Osteocyte (in vitro differentiated cells): Measurements from ENCODE around the gene DNAH1. TPM values are rescaled to one million over a fixed set of nuclear protein-coding genes. Genes with fewer than 3 reads are reported as not detected.

Source experiments
- DNase-seq: peaks from one replicate; pipeline ENCODE4 v3.0.0; 2021; ENCODE audit warnings: mixed read lengths; ENCODE audit not compliant: unreplicated experiment; ENCODE audit errors: extremely low spot score
- H3K27ac Mint-ChIP-seq: one replicate; pipeline ENCODE4 v1.8.0; 2021; ENCODE audit warnings: mild to moderate bottlenecking, mixed read lengths; ENCODE audit not compliant: unreplicated experiment
- H3K27me3 Mint-ChIP-seq: one replicate; pipeline ENCODE4 v1.8.0; 2021; ENCODE audit warnings: mixed read lengths; ENCODE audit not compliant: unreplicated experiment
- H3K36me3 Mint-ChIP-seq: one replicate; pipeline ENCODE4 v1.8.0; 2021; ENCODE audit warnings: mixed read lengths; ENCODE audit not compliant: unreplicated experiment
- H3K4me1 Mint-ChIP-seq: one replicate; pipeline ENCODE4 v1.8.0; 2021; ENCODE audit warnings: mixed read lengths; ENCODE audit not compliant: unreplicated experiment
- H3K4me3 Mint-ChIP-seq: one replicate; pipeline ENCODE4 v1.8.0; 2021; ENCODE audit warnings: mild to moderate bottlenecking, moderate library complexity, mixed read lengths; ENCODE audit not compliant: unreplicated experiment
- H3K9me3 Mint-ChIP-seq: one replicate; pipeline ENCODE4 v1.8.0; 2021; ENCODE audit warnings: mixed read lengths; ENCODE audit not compliant: unreplicated experiment
- total RNA-seq: library from RNA; stranded (reverse); gene quantifications from 2 replicates; pipeline ENCODE4 v1.2.1, GENCODE V29; 2021
- TF ChIP-seq, protein P1 (sequence below): fragments of 200-600 bp; sonication (generic); IDR thresholded peaks from 2 replicates; pipeline ENCODE4 v1.5.0; 2021; ENCODE audit warnings: antibody characterized with exemption, mild to moderate bottlenecking, moderate library complexity

The DNAH1 gene
- total RNA-seq, 1 donor from 2014 or later, result 9.7 TPM

DNA sequence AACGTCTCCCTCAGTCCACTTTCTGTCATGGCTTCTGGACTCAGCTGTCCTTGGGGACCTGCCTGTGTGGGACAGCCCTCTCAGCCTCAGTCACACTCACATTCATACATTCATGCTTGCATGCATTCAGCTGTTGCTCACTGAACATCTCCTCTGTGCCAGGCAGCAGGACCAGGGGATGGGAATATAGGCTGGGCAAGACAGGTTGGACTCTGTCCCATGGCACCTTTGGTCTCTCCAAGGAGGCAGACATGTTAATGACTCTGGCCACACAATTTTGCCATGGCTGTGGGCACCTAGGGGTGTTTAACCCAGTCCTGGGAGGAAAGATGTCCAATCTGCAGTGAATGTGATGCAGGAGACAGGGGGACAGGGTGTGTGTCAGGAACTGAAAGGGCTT, 7.8 kb upstream of the DNAH1 start:
- Mint-ChIP-seq H3K27ac (no peak overlapping the region), H3K9me3 (no peaks in the 10 kb centered on the region), H3K4me1 (no peaks in the 10 kb centered on the region), H3K27me3 (no peaks in the 10 kb centered on the region), H3K36me3 (peaks cover 3% of the 10 kb centered on the region), H3K4me3 (no peak overlapping the region)
- TF ChIP-seq, protein P1, sequence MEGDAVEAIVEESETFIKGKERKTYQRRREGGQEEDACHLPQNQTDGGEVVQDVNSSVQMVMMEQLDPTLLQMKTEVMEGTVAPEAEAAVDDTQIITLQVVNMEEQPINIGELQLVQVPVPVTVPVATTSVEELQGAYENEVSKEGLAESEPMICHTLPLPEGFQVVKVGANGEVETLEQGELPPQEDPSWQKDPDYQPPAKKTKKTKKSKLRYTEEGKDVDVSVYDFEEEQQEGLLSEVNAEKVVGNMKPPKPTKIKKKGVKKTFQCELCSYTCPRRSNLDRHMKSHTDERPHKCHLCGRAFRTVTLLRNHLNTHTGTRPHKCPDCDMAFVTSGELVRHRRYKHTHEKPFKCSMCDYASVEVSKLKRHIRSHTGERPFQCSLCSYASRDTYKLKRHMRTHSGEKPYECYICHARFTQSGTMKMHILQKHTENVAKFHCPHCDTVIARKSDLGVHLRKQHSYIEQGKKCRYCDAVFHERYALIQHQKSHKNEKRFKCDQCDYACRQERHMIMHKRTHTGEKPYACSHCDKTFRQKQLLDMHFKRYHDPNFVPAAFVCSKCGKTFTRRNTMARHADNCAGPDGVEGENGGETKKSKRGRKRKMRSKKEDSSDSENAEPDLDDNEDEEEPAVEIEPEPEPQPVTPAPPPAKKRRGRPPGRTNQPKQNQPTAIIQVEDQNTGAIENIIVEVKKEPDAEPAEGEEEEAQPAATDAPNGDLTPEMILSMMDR, result no peak
- no peak for DNase-seq

DNA sequence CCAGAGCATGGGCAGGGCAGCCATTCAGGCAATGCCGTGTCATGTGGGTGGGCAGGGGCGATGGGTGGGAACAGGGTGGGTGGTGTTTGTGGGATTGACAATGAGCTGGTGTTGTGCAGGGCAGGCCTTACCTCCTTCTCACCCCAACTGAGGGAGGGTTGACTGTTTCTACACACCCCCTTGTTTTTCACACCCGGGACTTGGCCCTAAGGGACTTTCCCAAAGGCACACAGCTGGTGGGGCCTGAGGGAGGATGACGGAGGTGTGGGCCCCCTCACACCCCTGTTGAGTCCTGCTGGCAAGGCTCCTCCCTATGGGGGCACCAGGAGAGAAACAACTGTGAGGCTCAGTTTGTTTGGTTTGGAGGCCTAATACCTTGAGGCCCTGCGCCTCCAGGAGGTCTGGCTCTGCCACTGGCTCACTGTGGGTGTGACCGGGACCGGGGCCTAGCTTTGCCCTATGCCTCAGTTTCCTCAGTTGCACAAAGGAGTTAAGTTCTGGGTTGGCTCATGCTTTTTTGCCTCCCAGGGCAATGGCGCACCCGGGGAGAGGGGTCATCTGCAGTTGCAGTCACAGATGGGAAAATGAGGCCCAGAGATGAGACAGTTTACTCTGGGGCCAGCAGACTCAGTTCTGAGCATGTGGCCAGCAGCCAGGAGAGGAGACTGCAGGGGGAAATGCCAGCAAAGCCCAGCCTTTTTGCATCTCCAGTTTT, 5.1 kb upstream of the DNAH1 start:
- no peaks in the 10 kb centered on the region for H3K4me1 Mint-ChIP-seq
- peaks cover 3% of the 10 kb centered on the region for H3K36me3 Mint-ChIP-seq
- no peaks in the 10 kb centered on the region for H3K27me3 Mint-ChIP-seq
- no peak overlapping the region for H3K4me3 Mint-ChIP-seq
- DNase-seq, result no peak
- no peaks in the 10 kb centered on the region for H3K9me3 Mint-ChIP-seq
- no peak overlapping the region for H3K27ac Mint-ChIP-seq
- TF ChIP-seq, protein P1, result no peak

DNA sequence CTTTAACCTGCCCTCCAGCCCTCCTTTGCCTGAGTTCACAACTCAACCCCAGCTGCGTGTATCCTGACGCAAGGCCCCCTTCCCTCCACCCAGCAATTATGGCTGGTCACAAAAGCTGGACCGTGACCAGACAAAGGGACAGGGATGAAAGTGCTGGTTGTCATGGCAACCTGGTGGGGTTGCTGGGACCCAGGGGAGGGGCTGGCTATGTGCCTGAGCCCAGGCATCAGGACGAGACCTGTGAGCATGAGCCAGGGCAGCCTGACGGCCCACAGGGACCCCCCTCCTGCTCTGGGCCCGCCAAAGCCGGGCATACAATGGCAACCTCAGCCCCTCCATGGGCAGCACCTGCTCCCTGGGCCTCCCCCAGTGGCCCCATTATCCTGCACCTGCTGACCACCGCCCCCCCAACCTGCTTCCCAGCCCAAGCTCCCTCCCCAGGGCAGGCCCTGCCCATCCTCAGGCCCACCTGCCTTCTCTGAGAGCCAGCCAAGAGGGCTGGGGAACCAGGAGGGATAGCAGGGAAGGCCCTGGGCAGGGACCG, 4.5 kb upstream of the DNAH1 start:
- TF ChIP-seq, protein P1, result no peak
- no peaks in the 10 kb centered on the region for H3K9me3 Mint-ChIP-seq
- H3K36me3 Mint-ChIP-seq, result peaks cover 3% of the 10 kb centered on the region
- DNase-seq, result no peak
- no peak overlapping the region for H3K27ac Mint-ChIP-seq
- H3K4me3 Mint-ChIP-seq, result no peak overlapping the region
- no peaks in the 10 kb centered on the region for H3K27me3 Mint-ChIP-seq
- H3K4me1 Mint-ChIP-seq, result no peaks in the 10 kb centered on the region

DNA sequence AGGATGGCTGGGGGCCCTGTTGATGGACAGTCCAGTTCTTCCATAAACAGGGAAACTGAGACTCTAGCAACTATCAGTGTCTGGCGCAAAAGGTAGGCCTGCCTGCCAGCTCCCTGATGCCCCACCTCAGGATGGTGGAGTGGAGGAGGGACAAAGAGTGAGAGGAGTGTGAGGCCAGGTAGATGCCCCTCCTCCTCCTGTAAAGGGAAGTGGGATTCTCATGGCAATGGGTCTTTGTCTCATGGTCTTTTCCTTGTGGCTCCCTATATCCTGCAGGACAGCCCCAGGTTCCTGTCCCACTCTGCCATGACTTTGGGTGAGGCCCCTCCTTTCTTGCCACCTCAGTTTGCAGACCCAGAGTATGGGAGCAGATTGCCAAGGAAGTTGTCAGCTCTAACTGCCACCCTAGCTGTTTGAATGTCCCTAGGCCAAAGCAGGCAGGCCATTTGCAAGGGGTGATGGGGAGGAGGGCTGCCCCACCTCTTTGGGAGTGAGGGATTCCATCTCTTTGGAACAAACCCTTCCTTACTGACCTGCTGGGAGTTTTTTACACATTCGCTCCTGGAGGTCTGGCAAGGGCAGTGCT, 2.8 kb upstream of the DNAH1 start:
- no peak overlapping the region for H3K27ac Mint-ChIP-seq
- no peak overlapping the region for H3K4me3 Mint-ChIP-seq
- peaks cover 3% of the 10 kb centered on the region for H3K36me3 Mint-ChIP-seq
- DNase-seq, result no peak
- TF ChIP-seq, protein P1, result no peak
- H3K4me1 Mint-ChIP-seq, result peaks cover 4% of the 10 kb centered on the region
- no peaks in the 10 kb centered on the region for H3K9me3 Mint-ChIP-seq
- H3K27me3 Mint-ChIP-seq, result no peaks in the 10 kb centered on the region

DNA sequence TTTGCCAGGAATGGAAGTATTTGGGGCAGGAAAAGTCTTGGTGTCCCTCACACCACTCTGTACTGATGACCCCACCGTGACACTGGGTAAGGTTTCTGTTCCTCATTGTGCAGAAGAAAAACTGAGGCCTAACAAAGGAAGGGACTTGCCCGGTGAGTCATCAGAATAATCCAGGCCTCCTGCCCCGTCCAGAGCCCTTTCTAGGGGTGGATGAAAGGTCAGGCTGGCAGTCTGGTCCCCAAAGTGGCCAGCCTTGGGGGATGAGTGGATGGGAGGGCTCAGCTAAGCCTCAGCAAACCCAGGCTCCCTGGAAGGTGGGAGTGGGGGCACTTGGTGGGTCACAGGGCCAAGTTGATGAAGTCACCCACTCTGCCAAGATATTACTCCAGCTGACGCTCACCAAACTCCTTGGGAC, 2.3 kb upstream of the DNAH1 start:
- Mint-ChIP-seq H3K27me3 (no peaks in the 10 kb centered on the region), H3K4me3 (no peak overlapping the region), H3K9me3 (no peaks in the 10 kb centered on the region), H3K36me3 (peaks cover 3% of the 10 kb centered on the region), H3K4me1 (peaks cover 4% of the 10 kb centered on the region), H3K27ac (no peak overlapping the region)
- no peak for DNase-seq
- TF ChIP-seq, protein P1, result no peak
